Astrocyte of the spinal cord (primary cell): ENCODE results near the gene ZNF366.
A peak's percentile ranks its signal among the peaks of the same experiment; 100 is the strongest.

Source experiments
- DNase-seq: peaks from one replicate; pipeline ENCODE4 v3.0.0; 2011; ENCODE audit warnings: low read depth, low spot score
- H3K4me3 ChIP-seq: 2 replicates; pipeline ENCODE4 v1.5.1; 2011; ENCODE audit warnings: low read depth, mild to moderate bottlenecking, low read length, moderate library complexity
- CTCF ChIP-seq: IDR thresholded peaks from 2 replicates; pipeline ENCODE4 v1.5.1; 2012; ENCODE audit warnings: low read depth, mild to moderate bottlenecking, low read length, inconsistent platforms
- in situ Hi-C: cut with HindIII; loops from 2 replicates; pipeline ENCODE4 v1.10.0; 2017; ENCODE audit warnings: low sequenced_read_pairs

Gene ZNF366

GRCh38 chr5:72508241-72509170 lies 1.3 kb upstream of the ZNF366 start:
- DNase-seq, result no peak
- H3K4me3 ChIP-seq, result no peak overlapping the region
- in situ Hi-C loops, result no loop called here
- TF ChIP-seq CTCF, result no peak

GRCh38 chr5:72507907-72508238 lies 663 bp upstream of the ZNF366 start:
- no peak for TF ChIP-seq CTCF
- H3K4me3 ChIP-seq, result no peak overlapping the region
- no peak for DNase-seq
- in situ Hi-C loops, result no loop called here

GRCh38 chr5:72506158-72506549 lies 1.1 kb downstream of the ZNF366 start:
- no peak for TF ChIP-seq CTCF
- in situ Hi-C loops, result no loop called here
- no peak for DNase-seq
- no peak overlapping the region for H3K4me3 ChIP-seq

- H3K4me3 ChIP-seq, result no peak overlapping the region
- in situ Hi-C loops, result no loop called here
- no peak for DNase-seq
- no peak for TF ChIP-seq CTCF
Observed at GRCh38 chr5:72505539-72506157, 1.6 kb downstream of the ZNF366 start.

- no peak for DNase-seq
- in situ Hi-C loops, result no loop called here
- TF ChIP-seq CTCF, result no peak
- H3K4me3 ChIP-seq, result no peak overlapping the region
Observed at GRCh38 chr5:72505016-72505415, 2.2 kb downstream of the ZNF366 start.

- peak; percentile 42 for DNase-seq
- in situ Hi-C loops, result no loop called here
- no peak overlapping the region for H3K4me3 ChIP-seq
- no peak for TF ChIP-seq CTCF
Observed at GRCh38 chr5:72503888-72504491, 3.2 kb downstream of the ZNF366 start.
